GM12872 (cell line): ENCODE results near the gene ISG20.

Source experiments
- TF ChIP-seq, protein P1 (sequence below): IDR thresholded peaks from 3 replicates; pipeline ENCODE4 v1.5.1; 2011; ENCODE audit warnings: low read depth, mild to moderate bottlenecking, low read length, moderate library complexity; ENCODE audit not compliant: insufficient read depth

ISG20 gene

GRCh38 chr15:88688394-88688933 is 49.6 kb downstream of the ISG20 start:
- TF ChIP-seq, protein P1, sequence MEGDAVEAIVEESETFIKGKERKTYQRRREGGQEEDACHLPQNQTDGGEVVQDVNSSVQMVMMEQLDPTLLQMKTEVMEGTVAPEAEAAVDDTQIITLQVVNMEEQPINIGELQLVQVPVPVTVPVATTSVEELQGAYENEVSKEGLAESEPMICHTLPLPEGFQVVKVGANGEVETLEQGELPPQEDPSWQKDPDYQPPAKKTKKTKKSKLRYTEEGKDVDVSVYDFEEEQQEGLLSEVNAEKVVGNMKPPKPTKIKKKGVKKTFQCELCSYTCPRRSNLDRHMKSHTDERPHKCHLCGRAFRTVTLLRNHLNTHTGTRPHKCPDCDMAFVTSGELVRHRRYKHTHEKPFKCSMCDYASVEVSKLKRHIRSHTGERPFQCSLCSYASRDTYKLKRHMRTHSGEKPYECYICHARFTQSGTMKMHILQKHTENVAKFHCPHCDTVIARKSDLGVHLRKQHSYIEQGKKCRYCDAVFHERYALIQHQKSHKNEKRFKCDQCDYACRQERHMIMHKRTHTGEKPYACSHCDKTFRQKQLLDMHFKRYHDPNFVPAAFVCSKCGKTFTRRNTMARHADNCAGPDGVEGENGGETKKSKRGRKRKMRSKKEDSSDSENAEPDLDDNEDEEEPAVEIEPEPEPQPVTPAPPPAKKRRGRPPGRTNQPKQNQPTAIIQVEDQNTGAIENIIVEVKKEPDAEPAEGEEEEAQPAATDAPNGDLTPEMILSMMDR = no peak

GRCh38 chr15:88690331-88690730 is 51.5 kb downstream of the ISG20 start:
- TF ChIP-seq, protein P1 = no peak

DNA sequence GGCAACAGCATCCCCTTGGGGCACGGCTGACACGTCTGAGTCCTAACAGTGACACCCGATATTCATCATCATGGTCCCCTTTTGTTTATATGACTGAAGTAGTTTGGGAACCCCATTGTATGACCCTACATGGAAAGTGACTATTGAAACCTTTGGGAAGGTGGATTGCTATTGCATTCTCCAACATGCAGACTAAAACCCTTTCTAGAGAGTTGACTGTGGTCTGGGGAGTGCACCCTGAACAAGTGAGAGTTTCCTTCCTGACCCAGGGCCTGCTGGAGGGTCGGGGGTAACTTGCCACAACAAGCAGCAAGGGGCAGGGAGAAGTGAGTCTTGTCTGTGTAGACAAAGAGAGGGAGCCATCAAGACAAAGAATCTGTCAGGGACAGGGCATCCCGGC is 54.4 kb downstream of the ISG20 start:
- TF ChIP-seq, protein P1 = no peak

DNA sequence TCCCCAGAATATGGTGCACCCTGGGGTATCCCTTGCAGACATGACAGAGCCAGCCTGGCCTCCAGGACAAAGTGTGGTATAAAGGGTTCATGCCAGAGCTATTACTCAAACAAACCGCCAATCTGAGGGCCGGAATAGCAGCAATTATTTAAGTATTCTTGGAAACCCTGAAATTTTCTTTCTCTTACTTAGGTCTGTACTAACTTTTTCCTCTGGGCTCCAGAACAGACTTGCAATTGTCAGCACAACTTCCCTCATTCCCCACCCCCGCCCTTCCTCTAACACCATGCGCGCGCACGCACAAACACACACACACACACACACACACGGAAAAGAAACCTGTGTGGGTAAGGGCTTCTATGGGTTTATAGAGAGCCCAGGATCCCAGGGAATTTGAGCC is 56.3 kb downstream of the ISG20 start:
- TF ChIP-seq, protein P1 = no peak

DNA sequence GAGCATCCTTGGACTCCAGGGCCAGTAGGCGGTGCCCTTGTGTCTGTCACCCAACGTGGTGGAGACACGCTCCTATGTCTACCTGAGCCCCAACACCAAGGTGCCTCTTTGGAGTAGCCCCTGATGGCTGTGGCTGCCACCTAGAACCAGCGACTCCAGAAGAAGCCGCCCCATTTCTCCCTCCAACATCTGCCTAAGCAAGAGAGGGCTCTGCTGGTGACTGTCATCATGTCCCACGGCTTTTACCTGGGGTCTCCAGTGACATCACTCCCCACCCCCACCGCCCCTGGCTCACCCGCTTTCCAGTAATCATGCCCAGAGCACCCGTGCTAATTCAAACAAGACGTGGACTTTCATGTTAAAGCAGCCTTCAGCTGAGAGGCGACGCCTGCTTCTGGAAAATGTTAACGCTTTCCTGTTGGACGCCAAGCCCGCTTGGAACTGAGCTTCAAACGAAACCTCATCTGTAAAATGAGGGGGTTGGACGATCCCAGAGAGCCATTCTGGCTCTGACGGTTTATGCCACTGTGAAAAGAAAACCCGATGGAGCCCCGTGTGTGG is 57.0 kb downstream of the ISG20 start:
- TF ChIP-seq, protein P1 = no peak

DNA sequence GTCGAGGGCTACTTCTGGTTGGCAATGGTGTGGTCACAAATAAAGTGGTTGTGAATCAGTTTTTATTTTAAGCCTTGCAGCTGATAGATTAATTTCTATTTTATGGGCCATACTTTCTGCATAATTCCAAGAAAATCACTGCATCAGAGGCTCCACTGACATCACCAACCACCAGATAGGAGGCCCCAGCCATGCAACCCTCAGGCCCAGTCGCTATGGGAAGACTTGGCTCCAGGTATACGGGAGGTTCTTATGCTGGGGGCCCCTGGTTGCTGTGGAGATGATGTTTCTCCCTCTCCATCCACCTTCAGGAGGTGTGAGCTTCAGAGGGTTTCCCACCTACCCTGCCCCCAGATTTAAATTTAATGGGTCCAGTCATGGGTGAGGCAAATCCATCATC is 57.4 kb downstream of the ISG20 start:
- TF ChIP-seq, protein P1 = no peak

GRCh38 chr15:88697276-88697675 is 58.5 kb downstream of the ISG20 start:
- TF ChIP-seq, protein P1 = no peak
